GM23248 (cell line): Measurements from ENCODE around the gene LYPD6B. TPM values are rescaled to one million over a fixed set of nuclear protein-coding genes. Genes with fewer than 3 reads are reported as not detected.

Experiments used
- DNase-seq: peaks from one replicate; pipeline ENCODE4 v3.0.0-alpha.2; 2015
- H2AFZ ChIP-seq: fragments of 200-600 bp; sonication (generic); 2 replicates; pipeline ENCODE4 v1.6.1; 2016; ENCODE audit warnings: antibody characterized with exemption
- H3F3A ChIP-seq: fragments of 200-600 bp; sonication (generic); 2 replicates; pipeline ENCODE4 v1.6.1; 2016; ENCODE audit warnings: mild to moderate bottlenecking, antibody characterized with exemption, mixed run types; ENCODE audit not compliant: insufficient read depth
- H3K27ac ChIP-seq: fragments of 200-600 bp; sonication (generic); 2 replicates; pipeline ENCODE4 v1.5.1; 2016; ENCODE audit warnings: mild to moderate bottlenecking
- H3K27me3 ChIP-seq: fragments of 200-600 bp; sonication (generic); replicated peaks from 2 replicates; pipeline ENCODE4 v1.6.1; 2016; ENCODE audit warnings: mild to moderate bottlenecking; ENCODE audit not compliant: insufficient read depth
- H3K36me3 ChIP-seq: fragments of 200-600 bp; sonication (generic); 2 replicates; pipeline ENCODE4 v1.6.1; 2016; ENCODE audit warnings: low read depth, mild to moderate bottlenecking
- H3K4me1 ChIP-seq: fragments of 200-600 bp; sonication (generic); 2 replicates; pipeline ENCODE4 v1.6.1; 2016; ENCODE audit warnings: mild to moderate bottlenecking; ENCODE audit not compliant: insufficient read depth
- H3K4me2 ChIP-seq: fragments of 200-600 bp; sonication (generic); one replicate; pipeline ENCODE4 v1.6.1; 2016; ENCODE audit warnings: mild to moderate bottlenecking; ENCODE audit not compliant: unreplicated experiment
- H3K4me3 ChIP-seq: fragments of 200-600 bp; sonication (generic); 2 replicates; pipeline ENCODE4 v1.5.1; 2016; ENCODE audit warnings: mild to moderate bottlenecking
- H3K79me2 ChIP-seq: fragments of 200-600 bp; sonication (generic); 2 replicates; pipeline ENCODE4 v1.6.1; 2016; ENCODE audit warnings: mild to moderate bottlenecking; ENCODE audit not compliant: insufficient read depth
- H3K9ac ChIP-seq: fragments of 200-600 bp; sonication (generic); 2 replicates; pipeline ENCODE4 v1.6.1; 2016; ENCODE audit warnings: mild to moderate bottlenecking
- H3K9me2 ChIP-seq: fragments of 200-600 bp; sonication (generic); 2 replicates; pipeline ENCODE4 v1.6.1; 2016; ENCODE audit warnings: mixed run types, mild to moderate bottlenecking, moderate library complexity; ENCODE audit not compliant: insufficient read depth
- H3K9me3 ChIP-seq: fragments of 200-600 bp; sonication (generic); one replicate; pipeline ENCODE4 v1.6.1; 2017; ENCODE audit warnings: low read depth
- H4K20me1 ChIP-seq: fragments of 200-600 bp; sonication (generic); 2 replicates; pipeline ENCODE4 v1.6.0; 2016; ENCODE audit not compliant: insufficient read depth
- EZH2 ChIP-seq: fragments of 200-600 bp; sonication (generic); IDR thresholded peaks from 2 replicates; pipeline ENCODE4 v1.6.1; 2018; ENCODE audit warnings: antibody characterized with exemption, mild to moderate bottlenecking; ENCODE audit not compliant: insufficient read depth, poor library complexity, severe bottlenecking
- EZH2phosphoT487 ChIP-seq: fragments of 200-600 bp; sonication (generic); IDR thresholded peaks from 2 replicates; pipeline ENCODE4 v1.6.1; 2018; ENCODE audit warnings: antibody characterized with exemption, moderate library complexity, mild to moderate bottlenecking, low read depth; ENCODE audit not compliant: insufficient read depth
- WGBS, 2 experiments: methylation state at CpG; one replicate each; pipeline ENCODE4 v1.1.6; 2015 to 2017; ENCODE audit warnings: low lambda C conversion rate in 2 of 2, low coverage in 1 of 2; ENCODE audit errors: missing lambda C conversion rate in 2 of 2; 5-methylcytosine and 5-hydroxymethylcytosine counted together
- in situ Hi-C: fragments of 300-500 bp; cut with MboI; formaldehyde crosslinking; loops from 2 replicates; pipeline ENCODE4 v1.15.0; 2020
- polyA plus RNA-seq: library from polyadenylated mRNA; unstranded; fragments of >200 nt; fragmentation: Nextera tagmentation; extraction: Ambion mirVana; gene quantifications from 2 replicates; pipeline ENCODE4 v1.2.1, GENCODE V29; 2016
- total RNA-seq: library from RNA; depleted of rRNA; stranded (reverse); fragments of >200 nt; shearing (Covaris generic); gene quantifications from 2 replicates; pipeline ENCODE4 v1.2.3, GENCODE V29; 2014; rRNA removed

Gene LYPD6B
- total and polyA plus RNA-seq, 2 experiments from 2014 or later = 3.9 to 11.4 TPM

DNA sequence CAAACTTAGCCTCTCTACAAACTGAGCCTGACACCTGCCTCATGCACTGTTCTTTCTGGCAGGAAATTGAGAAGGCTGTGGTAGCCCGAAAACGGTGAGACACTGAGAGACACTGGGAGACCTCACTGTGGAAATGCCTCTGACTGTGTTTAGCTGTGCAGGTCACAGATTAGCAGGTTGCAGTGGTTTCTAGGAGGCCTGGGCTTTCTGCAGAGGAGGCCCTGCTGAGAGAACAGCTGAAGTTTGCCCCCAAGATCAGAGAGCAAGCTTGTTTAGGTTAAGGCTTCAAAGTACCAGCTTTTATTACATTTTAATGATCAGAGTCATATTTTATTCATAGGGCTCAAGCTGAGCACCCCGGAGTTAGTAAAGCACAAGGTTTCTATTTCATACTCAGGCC, 223.2 kb downstream of the LYPD6B start:
- H3K9me3 ChIP-seq = no peaks in the 10 kb centered on the region
- no peaks in the 10 kb centered on the region for H3K4me1 ChIP-seq
- H3F3A ChIP-seq = no peaks in the 10 kb centered on the region
- no peaks in the 10 kb centered on the region; the same call in 1 of the 2 replicates for H3K27me3 ChIP-seq
- H3K4me3 ChIP-seq = no peak overlapping the region
- no peak overlapping the region for H2AFZ ChIP-seq
- H3K79me2 ChIP-seq = no peaks in the 10 kb centered on the region
- no peaks in the 10 kb centered on the region for H3K9me2 ChIP-seq
- no peak overlapping the region for H3K27ac ChIP-seq
- H3K9ac ChIP-seq = no peak overlapping the region
- H3K36me3 ChIP-seq = no peaks in the 10 kb centered on the region
- in situ Hi-C loops = no loop called here
- H3K4me2 ChIP-seq = no peak overlapping the region
- TF ChIP-seq EZH2phosphoT487 (no peak), EZH2 (no peak)
- WGBS, 2 experiments = 24 to 45% methylated on average over 3 of the region's 3 CpGs
- DNase-seq = no peak
- H4K20me1 ChIP-seq = no peaks in the 10 kb centered on the region

Other genes with a start within 250 kb of the LYPD6B start
- 0.11 and 0.13 TPM in 2 replicates for gene KIF5C, start 163.5 kb upstream of the LYPD6B start, total RNA-seq
- gene KIF5C, start 163.5 kb upstream of the LYPD6B start, polyA plus RNA-seq = 0.19 and 0.22 TPM in 2 replicates